Small intestine (tissue), 7 donors: ENCODE results near the gene RPS6KL1. TPM values are rescaled to one million over a fixed set of nuclear protein-coding genes. Genes with fewer than 3 reads are reported as not detected.

Experiments used
- DNase-seq, 2 donors: peaks; one replicate each; pipeline versions ENCODE4 v3.0.0 to v3.0.0-alpha.2; 2013
- FAIRE-seq: peaks from 2 replicates; lab custom pipeline; 2012; peaks lifted over from hg19 to GRCh38; lab: Jason Lieb, UNC
- H3K27ac ChIP-seq, 3 donors: one replicate each; pipeline ENCODE4 v1.5.1; 2013; ENCODE audit warnings: low read length in 2 of 3, mild to moderate bottlenecking in 2 of 3, control low read depth in 1 of 3, inconsistent platforms in 1 of 3, low read depth in 1 of 3, moderate library complexity in 1 of 3
- H3K27me3 ChIP-seq, 3 donors: one replicate each; pipeline ENCODE4 v1.6.1; 2013; ENCODE audit warnings: low read length in 3 of 3, inconsistent platforms in 1 of 3; ENCODE audit not compliant: control insufficient read depth in 3 of 3, insufficient read depth in 3 of 3
- H3K36me3 ChIP-seq, 3 donors: one replicate each; pipeline ENCODE4 v1.6.1; 2013; ENCODE audit warnings: low read length in 3 of 3, inconsistent platforms in 1 of 3, low read depth in 1 of 3, mild to moderate bottlenecking in 1 of 3, moderate library complexity in 1 of 3; ENCODE audit not compliant: control insufficient read depth in 3 of 3, insufficient read depth in 2 of 3
- H3K4me1 ChIP-seq, 3 donors: one replicate each; pipeline ENCODE4 v1.6.1; 2013; ENCODE audit warnings: low read length in 2 of 3, inconsistent platforms in 1 of 3, low read depth in 1 of 3, mild to moderate bottlenecking in 1 of 3, moderate library complexity in 1 of 3; ENCODE audit not compliant: control insufficient read depth in 3 of 3, insufficient read depth in 2 of 3
- H3K4me3 ChIP-seq, 3 donors: one replicate each; pipeline ENCODE4 v1.5.1; 2013; ENCODE audit warnings: low read length in 3 of 3, control low read depth in 1 of 3, inconsistent platforms in 1 of 3, low read depth in 1 of 3, mild to moderate bottlenecking in 1 of 3, moderate library complexity in 1 of 3
- H3K9me3 ChIP-seq, 2 donors: one replicate each; pipeline ENCODE4 v1.6.1; 2013; ENCODE audit warnings: low read depth in 1 of 2, low read length in 1 of 2; ENCODE audit not compliant: control insufficient read depth in 2 of 2, insufficient read depth in 1 of 2
- WGBS, 3 donors: extraction: QIAGEN DNeasy Blood & Tissue Kit; methylation state at CpG; one replicate each; pipeline ENCODE4 v1.1.7; 2013; 5-methylcytosine and 5-hydroxymethylcytosine counted together
- polyA plus RNA-seq, 4 donors: library from polyadenylated mRNA; stranded (reverse) in 3 of 4; unstranded in 1 of 4; fragments of 200-250 nt in 3 of 4; fragments of 120-200 nt in 1 of 4; gene quantifications; one replicate each; pipeline versions ENCODE4 v1.2.1 to v1.2.3, GENCODE V29; 2013
- donor health status: healthy with polysubstance abuse.
- donor health status: control.
- donor health status: control.
- donor health status: Bipolar disorder and iron deficiency.
- donor health status: healthy.

Gene RPS6KL1
- polyA plus RNA-seq, 4 donors = 1.8 to 3.5 (median 3.0) TPM

DNA sequence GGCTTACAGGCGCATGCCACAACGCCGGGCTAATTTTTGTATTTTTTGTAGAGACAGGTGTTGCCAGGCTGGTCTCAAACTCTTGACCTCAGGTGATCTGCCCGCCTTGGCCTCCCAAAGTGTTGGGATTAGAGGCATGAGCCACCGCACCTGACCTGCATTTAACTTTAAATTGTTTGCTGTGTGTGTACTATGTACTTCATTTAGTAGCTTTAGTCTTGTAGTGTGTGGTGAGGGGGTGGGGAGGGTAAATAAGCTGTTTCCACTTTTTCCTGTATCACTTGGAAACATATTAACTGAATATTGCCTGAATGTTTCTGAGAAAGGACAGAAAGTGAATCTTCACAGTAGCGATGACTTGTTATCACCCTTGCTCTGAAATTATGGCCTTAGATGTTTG lies 32.8 kb downstream of the RPS6KL1 start:
- Histone ChIP-seq H3K27ac (no peak overlapping the region), H3K4me3 (no peak overlapping the region), H3K36me3 (peaks cover 23 to 58% (median 34%) of the 10 kb centered on the region in 3 donors), H3K27me3 (no peaks in the 10 kb centered on the region), H3K4me1 (peaks cover 0 to 13% (median 0%) of the 10 kb centered on the region in 3 donors), H3K9me3 (no peaks in the 10 kb centered on the region)
- no peak for FAIRE-seq
- DNase-seq = no peak
- WGBS, 3 donors = 97 to 98% (median 97%) methylated on average over 6 of the region's 6 CpGs

DNA sequence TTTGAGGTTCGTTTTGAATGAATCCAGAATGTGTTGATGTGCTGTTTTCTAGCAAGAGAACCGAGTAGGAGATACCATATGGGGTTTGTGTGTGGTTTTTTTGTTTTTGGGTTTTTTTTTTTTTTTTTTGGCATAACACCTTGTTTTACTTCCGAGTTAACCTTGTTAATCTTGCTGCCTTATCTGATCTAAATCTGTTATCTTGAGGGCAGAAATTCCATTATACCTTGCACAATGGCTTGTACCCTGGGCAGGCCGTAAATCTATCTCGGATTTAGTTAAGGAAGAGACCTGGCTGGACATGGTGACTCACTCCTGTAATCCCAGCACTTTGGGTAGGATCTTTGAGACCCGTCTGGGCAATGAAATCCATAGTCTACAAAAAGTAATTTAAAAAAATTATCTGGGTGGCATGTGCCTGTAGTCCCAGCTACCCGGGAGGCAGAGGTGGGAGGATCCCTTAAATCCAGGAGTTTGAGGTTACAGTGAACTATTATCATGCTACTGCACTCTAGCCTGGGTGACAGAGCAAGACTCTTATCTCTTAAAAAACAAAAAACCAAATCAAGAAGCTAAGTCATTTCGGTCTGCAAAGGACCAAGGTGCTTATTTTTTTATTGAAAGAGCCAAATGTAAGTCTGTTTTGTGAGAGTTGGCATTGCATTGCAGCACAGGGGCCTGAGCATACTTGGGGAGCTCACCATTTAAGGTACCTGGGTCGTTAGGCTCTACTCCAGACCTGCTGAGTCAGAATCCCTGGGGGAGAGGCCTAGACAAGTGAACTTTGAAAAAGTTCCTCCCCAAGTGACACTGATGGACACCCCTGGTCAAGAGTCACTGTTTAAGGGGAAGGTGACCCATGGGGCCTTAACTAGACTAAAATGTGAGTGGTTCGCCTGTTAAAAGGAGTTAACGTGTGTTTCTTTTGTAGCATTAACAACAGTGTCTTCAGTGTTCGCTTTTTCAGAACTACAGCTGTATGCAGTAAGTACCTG lies 34.6 kb downstream of the RPS6KL1 start:
- no peak for FAIRE-seq
- Histone ChIP-seq H3K27ac (peak overlapping the region in 1 of 3 donors; percentile 5), H3K9me3 (no peaks in the 10 kb centered on the region), H3K4me1 (peaks cover 3 to 22% (median 14%) of the 10 kb centered on the region in 3 donors), H3K36me3 (peaks cover 12 to 43% (median 28%) of the 10 kb centered on the region in 3 donors), H3K27me3 (no peaks in the 10 kb centered on the region), H3K4me3 (no peak overlapping the region)
- peak in 1 of 2 donors; percentile 49 for DNase-seq
- 39 to 61% (median 45%) methylated on average over 12 of the region's 12 CpGs for WGBS, 3 donors

DNA sequence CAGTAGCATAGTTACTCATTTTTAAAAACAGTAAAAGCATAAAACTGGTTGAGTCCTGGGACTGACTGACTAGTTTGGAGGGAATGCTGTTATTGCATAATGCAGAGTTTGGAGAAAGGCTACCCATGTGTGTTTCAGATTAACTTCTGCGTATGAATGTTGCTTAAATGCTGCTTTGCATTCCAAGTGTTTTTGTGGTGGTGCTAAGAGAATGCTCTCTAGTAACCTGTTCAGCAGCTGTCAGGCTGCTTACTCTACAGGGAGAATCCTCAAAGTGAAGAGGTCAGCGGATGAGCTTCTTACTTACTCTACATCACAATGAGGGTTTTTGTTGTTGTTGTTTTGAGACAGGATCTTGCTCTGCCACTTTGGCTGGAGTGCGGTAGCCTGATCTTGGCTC lies 37.1 kb downstream of the RPS6KL1 start:
- peak overlapping the region in 1 of 3 donors; percentile 20 for H3K27ac ChIP-seq
- H3K36me3 ChIP-seq = peaks cover 8 to 30% (median 14%) of the 10 kb centered on the region in 3 donors
- H3K4me1 ChIP-seq = peaks cover 3 to 34% (median 21%) of the 10 kb centered on the region in 3 donors
- H3K9me3 ChIP-seq = no peaks in the 10 kb centered on the region
- no peak overlapping the region for H3K4me3 ChIP-seq
- WGBS, 3 donors = 78 to 95% (median 93%) methylated on average over 3 of the region's 3 CpGs
- H3K27me3 ChIP-seq = no peaks in the 10 kb centered on the region
- FAIRE-seq = no peak
- DNase-seq = no peak

DNA sequence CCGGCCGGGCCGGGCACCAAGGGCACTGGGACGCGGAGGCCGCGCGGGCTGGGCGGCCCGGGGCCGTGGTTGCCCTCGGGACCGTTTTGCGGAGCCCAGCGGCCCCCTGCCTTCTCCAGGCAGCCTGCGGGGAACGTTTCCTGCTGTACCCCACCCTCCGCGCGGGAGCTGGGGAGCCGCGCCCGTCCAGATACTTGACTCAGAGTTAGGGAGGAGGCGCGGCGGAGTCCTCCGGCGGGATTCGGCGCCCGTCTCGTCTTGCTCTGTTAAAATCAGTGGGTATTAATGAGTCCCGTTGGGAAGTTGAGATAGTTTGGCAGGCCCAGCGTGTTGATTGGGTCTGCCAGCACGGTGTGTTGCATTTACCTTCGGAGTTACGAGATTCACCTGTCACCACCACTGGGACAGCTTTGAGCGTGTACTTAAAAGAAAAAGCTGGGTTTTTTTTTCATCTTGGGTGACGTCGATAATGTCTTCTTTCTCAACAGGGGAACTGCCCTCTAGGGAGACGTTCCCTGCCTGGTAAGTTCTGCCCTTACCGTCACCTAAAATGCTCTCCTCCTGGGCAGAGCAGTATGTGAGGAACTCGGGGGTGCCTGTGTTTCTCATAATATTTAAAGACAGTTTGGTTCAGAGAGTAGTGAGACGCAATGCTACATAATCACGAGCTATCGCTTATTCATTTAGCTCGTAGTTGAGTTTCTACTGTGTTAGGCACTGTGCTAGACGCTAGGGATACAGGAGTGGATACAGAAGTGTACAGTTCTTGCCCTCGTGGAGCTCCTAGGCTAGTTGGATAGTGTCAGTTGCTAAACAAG lies 40.7 kb downstream of the RPS6KL1 start:
- DNase-seq (peak in 1 of 2 donors; percentile 56), FAIRE-seq (no peak)
- Histone ChIP-seq H3K27me3 (no peaks in the 10 kb centered on the region), H3K9me3 (no peaks in the 10 kb centered on the region), H3K27ac (peak overlapping the region; percentile 88 to 100 (median 93)), H3K36me3 (peaks cover 0 to 8% (median 3%) of the 10 kb centered on the region in 3 donors), H3K4me1 (peaks cover 9 to 34% (median 27%) of the 10 kb centered on the region in 3 donors), H3K4me3 (peak overlapping the region; percentile 72 to 100 (median 77))
- 0 to 1% (median 1%) methylated on average over 38 to 49 of the region's 49 CpGs for WGBS, 3 donors

DNA sequence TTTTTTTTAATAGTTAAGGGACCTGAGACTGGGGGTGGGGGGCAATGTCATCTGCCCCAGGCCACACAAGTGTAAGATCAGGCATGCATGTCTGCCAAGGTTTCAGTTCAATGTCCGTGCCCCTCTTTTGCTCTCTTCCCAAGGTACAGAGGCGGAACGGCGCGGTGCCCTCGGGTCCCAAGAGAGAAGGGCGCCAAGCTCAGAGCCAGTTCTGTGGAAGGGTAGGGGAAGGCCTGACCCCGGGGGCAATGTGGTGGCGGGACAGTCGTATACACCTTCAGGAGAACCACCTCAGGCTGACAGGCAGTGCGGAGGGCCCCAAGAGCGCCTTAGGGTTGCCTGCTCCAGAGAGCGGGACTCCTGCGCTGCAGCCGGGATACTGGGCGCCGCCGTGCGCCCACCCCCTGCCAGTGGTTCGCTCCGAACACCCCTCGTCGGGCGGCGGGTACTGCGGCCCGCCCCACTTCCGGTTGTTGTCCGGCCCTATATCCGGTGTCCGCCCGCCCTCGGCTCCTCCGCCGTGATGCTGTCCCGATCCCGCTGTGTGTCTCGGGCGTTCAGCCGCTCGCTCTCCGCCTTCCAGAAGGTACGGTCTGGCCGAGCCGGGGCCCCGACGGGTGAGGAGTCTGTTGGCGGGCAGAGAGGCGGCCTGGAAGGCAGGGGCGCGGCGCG lies 41.5 kb downstream of the RPS6KL1 start, which contains the start of gene DLST:
DLST (plus strand) TSS at position 486 of the 672 bp plus-strand sequence; CDS start at position 524, 38 bp downstream.
- Histone ChIP-seq H3K4me3 (peak within 1 kb of the TSS; percentile 72 to 100 (median 77)), H3K9me3 (no peaks in the 10 kb centered on the region), H3K4me1 (peaks cover 9 to 34% (median 27%) of the 10 kb centered on the region in 3 donors), H3K27ac (peak within 1 kb of the TSS; percentile 88 to 100 (median 93)), H3K36me3 (peaks cover 0 to 5% (median 3%) of the 10 kb centered on the region in 3 donors), H3K27me3 (no peaks in the 10 kb centered on the region)
- WGBS, 3 donors = 0 to 1% (median 0%) methylated on average over 45 to 53 of the region's 53 CpGs
- DNase-seq (peak; percentile 82 to 96), FAIRE-seq (no peak)

DNA sequence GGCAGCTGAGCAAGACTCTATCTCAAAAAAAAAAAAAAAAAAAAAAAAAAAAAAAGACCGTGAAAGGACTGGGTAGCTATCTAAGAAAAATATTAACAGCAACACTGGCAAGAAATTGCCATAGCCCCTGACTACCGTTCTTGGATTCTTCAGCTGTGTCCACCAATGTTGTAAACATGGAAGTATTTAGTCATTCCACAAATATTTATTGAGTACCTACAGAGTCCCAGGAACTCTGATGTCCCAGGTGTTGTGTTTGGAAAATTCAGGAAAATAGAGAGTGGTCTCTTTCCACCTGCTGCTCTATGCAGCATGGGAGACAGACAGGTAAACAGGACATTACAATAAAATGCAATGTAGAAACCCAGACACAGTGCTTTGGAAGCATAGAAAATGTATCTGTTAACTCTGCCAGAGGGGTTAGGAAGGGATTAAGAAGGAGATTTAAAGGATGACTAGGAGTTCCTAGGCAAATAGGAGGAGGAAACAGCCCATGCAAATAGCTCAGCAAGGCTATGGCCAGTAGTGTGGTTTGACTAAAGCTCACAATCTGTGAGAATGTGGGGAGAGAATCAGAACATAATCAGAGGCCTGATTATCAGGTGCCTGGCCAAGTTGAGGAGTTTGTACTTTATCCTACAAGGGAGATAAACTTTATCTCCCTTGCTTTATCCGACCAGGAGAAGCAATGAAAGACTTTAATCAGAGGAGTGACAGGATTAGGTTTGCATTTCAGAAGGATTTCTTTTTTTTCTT lies 43.5 kb downstream of the RPS6KL1 start:
- no peak overlapping the region for H3K4me3 ChIP-seq
- no peaks in the 10 kb centered on the region for H3K9me3 ChIP-seq
- DNase-seq = peak; percentile 54 to 85
- H3K4me1 ChIP-seq = peaks cover 9 to 34% (median 22%) of the 10 kb centered on the region in 3 donors
- 22 to 54% (median 47%) methylated on average over 3 of the region's 3 CpGs for WGBS, 3 donors
- no peaks in the 10 kb centered on the region for H3K36me3 ChIP-seq
- FAIRE-seq = no peak
- peak overlapping the region in 2 of 3 donors; percentile 16 to 39 for H3K27ac ChIP-seq
- no peaks in the 10 kb centered on the region for H3K27me3 ChIP-seq
